K562 (cell line): ENCODE results near the gene KCNH2. TPM values are rescaled to one million over a fixed set of nuclear protein-coding genes. Genes with fewer than 3 reads are reported as not detected.

Source experiments
- FOXP1 ChIP-seq: sonication (generic); formaldehyde crosslinking; IDR thresholded peaks from 2 replicates; pipeline ENCODE4 v1.8.0; 2022; ENCODE audit warnings: mild to moderate bottlenecking, missing genetic modification reagents
- MAFK ChIP-seq: IDR thresholded peaks from 2 replicates; pipeline ENCODE4 v1.6.1; 2011; ENCODE audit warnings: low read length, improper control_type of control experiment
- MTA1 ChIP-seq: fragments of 450-650 bp; IDR thresholded peaks from 2 replicates; pipeline ENCODE4 v1.6.1; 2017; ENCODE audit warnings: borderline replicate concordance
- NCOA6 ChIP-seq: fragments of 450-650 bp; IDR thresholded peaks from 2 replicates; pipeline ENCODE4 v1.6.1; 2017; ENCODE audit warnings: mild to moderate bottlenecking
- NFE2 ChIP-seq: IDR thresholded peaks from 2 replicates; pipeline ENCODE4 v1.6.1; 2014; ENCODE audit warnings: antibody characterized with exemption, low read depth
- POLR2B ChIP-seq: fragments of 450-650 bp; IDR thresholded peaks from 2 replicates; pipeline ENCODE4 v1.6.1; 2018; ENCODE audit warnings: low read depth; ENCODE audit not compliant: partially characterized antibody
- RBM39 ChIP-seq: fragments of 200-400 bp; formaldehyde crosslinking; optimal IDR thresholded peaks from 2 replicates; pipeline ENCODE3; 2018; ENCODE audit warnings: low read depth, low read length
- SMAD2 ChIP-seq: fragments of 150-350 bp; IDR thresholded peaks from 2 replicates; pipeline ENCODE4 v1.6.1; 2014; ENCODE audit warnings: low read depth, mild to moderate bottlenecking, low read length
- SMC3 ChIP-seq: conservative IDR thresholded peaks from 2 replicates; pipeline ENCODE4 v1.6.1; 2011; ENCODE audit warnings: low read depth, low read length, improper control_type of control experiment; ENCODE audit not compliant: insufficient read depth
- SP2 ChIP-seq: IDR thresholded peaks from 2 replicates; pipeline ENCODE4 v1.6.1; 2011; ENCODE audit warnings: mild to moderate bottlenecking, low read depth, low read length, moderate library complexity; ENCODE audit not compliant: poor library complexity, severe bottlenecking; ENCODE audit errors: extremely low read depth
- SRSF7 ChIP-seq: fragments of 200-400 bp; formaldehyde crosslinking; optimal IDR thresholded peaks from 2 replicates; pipeline ENCODE3; 2017; ENCODE audit warnings: mild to moderate bottlenecking, low read depth, low read length
- TCF7 ChIP-seq: sonication (generic); IDR thresholded peaks from 2 replicates; pipeline ENCODE4 v1.6.1; 2016; ENCODE audit warnings: antibody characterized with exemption, borderline replicate concordance
- TRIM28 ChIP-seq: fragments of 450-650 bp; IDR thresholded peaks from 2 replicates; pipeline ENCODE4 v1.6.1; 2017
- ZBTB49 ChIP-seq: sonication (generic); formaldehyde crosslinking; IDR thresholded peaks from 2 replicates; pipeline ENCODE4 v1.8.0; 2022; ENCODE audit warnings: missing genetic modification reagents, mild to moderate bottlenecking, borderline replicate concordance
- ZSCAN32 ChIP-seq: fragments of 450-650 bp; formaldehyde crosslinking; IDR thresholded peaks from 2 replicates; pipeline ENCODE4 v1.4.0; 2020; ENCODE audit warnings: mild to moderate bottlenecking, moderate library complexity
- polyA plus RNA-seq, 8 experiments: library from polyadenylated mRNA; depleted of rRNA in 4 of 8; stranded (reverse) in 5 of 8; unstranded in 3 of 8; fragments of >200 nt; fragmentation: Nextera tagmentation in 2 of 8; fragmentation: Illumina TruSeq in 1 of 8; extraction: Ambion mirVana in 2 of 8; extraction: Trizol in 1 of 8; gene quantifications; 2 replicates each; pipeline versions ENCODE4 v1.2.1 to v1.2.3, GENCODE V29; 2011 to 2014; ENCODE audit warnings: inconsistent platforms in 1 of 8, missing spikeins in 1 of 8
- total RNA-seq, 7 experiments: library from RNA; depleted of rRNA in 6 of 7; stranded (reverse); fragments of >200 nt in 6 of 7; fragmentation: Illumina TruSeq in 2 of 7; extraction: Trizol in 2 of 7; gene quantifications; 2 replicates each; pipeline versions ENCODE4 v1.2.1 to v1.2.3, GENCODE V29; 2011 to 2021; ENCODE audit warnings: low replicate concordance in 1 of 7
- TF ChIP-seq, protein P1 (sequence below): fragments of 250-450 bp; sonication (Bioruptor Pico); IDR thresholded peaks from 2 replicates; pipeline ENCODE4 v1.4.0; 2020; ENCODE audit warnings: borderline replicate concordance
- TF ChIP-seq, protein P2 (sequence below): fragments of 450-650 bp; formaldehyde crosslinking; conservative IDR thresholded peaks from 2 replicates; pipeline ENCODE4 v1.4.0; 2022; ENCODE audit warnings: mild to moderate bottlenecking, missing genetic modification characterization
- TF ChIP-seq, protein P3 (sequence below): fragments of 250-450 bp; sonication (Bioruptor Pico); IDR thresholded peaks from 2 replicates; pipeline ENCODE4 v1.5.0; 2020; ENCODE audit warnings: mild to moderate bottlenecking
- TF ChIP-seq, protein P4 (sequence below): fragments of 250-450 bp; sonication (Bioruptor Pico); IDR thresholded peaks from 2 replicates; pipeline ENCODE4 v1.9.0; 2021; ENCODE audit warnings: mild to moderate bottlenecking, inconsistent platforms

KCNH2 gene
- total and polyA plus RNA-seq, 9 of the 15 experiments (the other 6 are each of a cell fraction or from before 2014, with no cell fraction given): 18.1 to 368 (median 218) TPM

DNA sequence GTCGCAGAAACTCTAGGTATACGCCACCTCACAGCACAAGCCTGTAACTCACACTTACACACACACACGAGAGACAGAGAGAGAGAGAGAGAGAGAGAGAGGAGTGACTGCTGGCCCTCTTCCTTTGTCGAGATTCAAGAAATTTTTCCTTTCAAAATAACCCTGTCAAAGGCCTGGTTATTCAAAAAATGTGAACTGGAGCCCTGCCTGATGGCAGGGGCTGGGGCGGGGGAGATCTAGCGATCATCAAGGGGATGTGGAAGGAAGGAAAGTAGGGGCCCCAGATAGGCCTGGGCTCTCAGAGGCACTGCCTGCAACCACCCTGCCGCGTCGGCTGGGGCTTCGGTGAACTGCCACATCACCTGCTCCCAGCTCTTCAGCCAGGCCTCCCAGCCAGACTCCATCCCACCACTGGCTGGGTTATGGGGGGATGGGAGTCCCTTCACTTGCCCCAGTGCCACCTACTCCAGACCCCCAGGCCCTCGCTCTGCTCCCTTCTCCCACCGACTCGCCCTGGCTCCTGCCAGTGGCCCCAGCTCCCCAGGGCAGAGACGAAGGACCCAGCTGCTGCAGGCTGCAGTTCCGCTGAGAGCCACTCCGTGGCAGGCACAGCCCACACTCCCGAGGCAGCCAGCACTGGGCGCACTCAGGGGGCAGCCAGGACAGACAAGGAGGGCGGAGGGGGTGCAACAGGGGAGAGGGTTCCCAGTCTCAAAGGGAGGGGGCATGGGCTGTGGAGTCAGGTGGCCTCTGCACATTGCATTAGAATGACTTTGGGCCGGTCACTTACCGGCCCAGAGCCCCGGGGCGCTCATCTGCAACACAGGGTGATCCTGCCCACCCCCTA is 15.3 kb downstream of the KCNH2 start (continued):
- TF ChIP-seq ZSCAN32 (no peak), MTA1 (no peak; the same call in 1 of the 2 replicates), FOXP1 (CRISPR knock-in tag) (no peak), TCF7 (0 out of 2 replicates have a peak, but pooled peaks have one; percentile 69), SMC3 (peak; percentile 96), RBM39 (no peak), POLR2B (no peak), NCOA6 (no peak), SMAD2 (no peak), SP2 (no peak), SRSF7 (no peak), NFE2 (peak; percentile 45), TRIM28 (no peak), ZBTB49 (CRISPR knock-in tag) (0 out of 2 replicates have a peak, but pooled peaks have one; percentile 57), MAFK (no peak)
- TF ChIP-seq, protein P1, sequence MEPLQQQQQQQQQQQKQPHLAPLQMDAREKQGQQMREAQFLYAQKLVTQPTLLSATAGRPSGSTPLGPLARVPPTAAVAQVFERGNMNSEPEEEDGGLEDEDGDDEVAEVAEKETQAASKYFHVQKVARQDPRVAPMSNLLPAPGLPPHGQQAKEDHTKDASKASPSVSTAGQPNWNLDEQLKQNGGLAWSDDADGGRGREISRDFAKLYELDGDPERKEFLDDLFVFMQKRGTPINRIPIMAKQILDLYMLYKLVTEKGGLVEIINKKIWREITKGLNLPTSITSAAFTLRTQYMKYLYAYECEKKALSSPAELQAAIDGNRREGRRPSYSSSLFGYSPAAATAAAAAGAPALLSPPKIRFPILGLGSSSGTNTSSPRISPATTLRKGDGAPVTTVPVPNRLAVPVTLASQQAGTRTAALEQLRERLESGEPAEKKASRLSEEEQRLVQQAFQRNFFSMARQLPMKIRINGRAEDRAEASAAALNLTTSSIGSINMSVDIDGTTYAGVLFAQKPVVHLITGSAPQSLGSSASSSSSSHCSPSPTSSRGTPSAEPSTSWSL (CRISPR knock-in tag): peak; percentile 15; the same call in 1 of the 2 replicates
- TF ChIP-seq, protein P2, sequence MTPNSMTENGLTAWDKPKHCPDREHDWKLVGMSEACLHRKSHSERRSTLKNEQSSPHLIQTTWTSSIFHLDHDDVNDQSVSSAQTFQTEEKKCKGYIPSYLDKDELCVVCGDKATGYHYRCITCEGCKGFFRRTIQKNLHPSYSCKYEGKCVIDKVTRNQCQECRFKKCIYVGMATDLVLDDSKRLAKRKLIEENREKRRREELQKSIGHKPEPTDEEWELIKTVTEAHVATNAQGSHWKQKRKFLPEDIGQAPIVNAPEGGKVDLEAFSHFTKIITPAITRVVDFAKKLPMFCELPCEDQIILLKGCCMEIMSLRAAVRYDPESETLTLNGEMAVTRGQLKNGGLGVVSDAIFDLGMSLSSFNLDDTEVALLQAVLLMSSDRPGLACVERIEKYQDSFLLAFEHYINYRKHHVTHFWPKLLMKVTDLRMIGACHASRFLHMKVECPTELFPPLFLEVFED: peak; percentile 35; the same call in 1 of the 2 replicates
- TF ChIP-seq, protein P3, sequence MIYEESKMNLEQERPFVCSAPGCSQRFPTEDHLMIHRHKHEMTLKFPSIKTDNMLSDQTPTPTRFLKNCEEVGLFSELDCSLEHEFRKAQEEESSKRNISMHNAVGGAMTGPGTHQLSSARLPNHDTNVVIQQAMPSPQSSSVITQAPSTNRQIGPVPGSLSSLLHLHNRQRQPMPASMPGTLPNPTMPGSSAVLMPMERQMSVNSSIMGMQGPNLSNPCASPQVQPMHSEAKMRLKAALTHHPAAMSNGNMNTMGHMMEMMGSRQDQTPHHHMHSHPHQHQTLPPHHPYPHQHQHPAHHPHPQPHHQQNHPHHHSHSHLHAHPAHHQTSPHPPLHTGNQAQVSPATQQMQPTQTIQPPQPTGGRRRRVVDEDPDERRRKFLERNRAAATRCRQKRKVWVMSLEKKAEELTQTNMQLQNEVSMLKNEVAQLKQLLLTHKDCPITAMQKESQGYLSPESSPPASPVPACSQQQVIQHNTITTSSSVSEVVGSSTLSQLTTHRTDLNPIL (CRISPR knock-in tag): no peak
- TF ChIP-seq, protein P4, sequence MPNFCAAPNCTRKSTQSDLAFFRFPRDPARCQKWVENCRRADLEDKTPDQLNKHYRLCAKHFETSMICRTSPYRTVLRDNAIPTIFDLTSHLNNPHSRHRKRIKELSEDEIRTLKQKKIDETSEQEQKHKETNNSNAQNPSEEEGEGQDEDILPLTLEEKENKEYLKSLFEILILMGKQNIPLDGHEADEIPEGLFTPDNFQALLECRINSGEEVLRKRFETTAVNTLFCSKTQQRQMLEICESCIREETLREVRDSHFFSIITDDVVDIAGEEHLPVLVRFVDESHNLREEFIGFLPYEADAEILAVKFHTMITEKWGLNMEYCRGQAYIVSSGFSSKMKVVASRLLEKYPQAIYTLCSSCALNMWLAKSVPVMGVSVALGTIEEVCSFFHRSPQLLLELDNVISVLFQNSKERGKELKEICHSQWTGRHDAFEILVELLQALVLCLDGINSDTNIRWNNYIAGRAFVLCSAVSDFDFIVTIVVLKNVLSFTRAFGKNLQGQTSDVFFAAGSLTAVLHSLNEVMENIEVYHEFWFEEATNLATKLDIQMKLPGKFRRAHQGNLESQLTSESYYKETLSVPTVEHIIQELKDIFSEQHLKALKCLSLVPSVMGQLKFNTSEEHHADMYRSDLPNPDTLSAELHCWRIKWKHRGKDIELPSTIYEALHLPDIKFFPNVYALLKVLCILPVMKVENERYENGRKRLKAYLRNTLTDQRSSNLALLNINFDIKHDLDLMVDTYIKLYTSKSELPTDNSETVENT: peak; percentile 44; the same call in 1 of the 2 replicates
